CD14-positive monocyte (primary cell): ENCODE results near the gene GPC6. TPM values are rescaled to one million over a fixed set of nuclear protein-coding genes. Genes with fewer than 3 reads are reported as not detected.
"Not testable (repeated sequence)": the region's sequence is repeated elsewhere in the genome, so short reads cannot be mapped to it uniquely, and the experiment has no call there.

Experiments
- DNase-seq, 3 donors: peaks; one replicate each; pipeline ENCODE4 v3.0.0-alpha.2; 2011 to 2022
- H2AFZ ChIP-seq: 2 replicates; pipeline ENCODE4 v1.6.0; 2012; ENCODE audit warnings: mild to moderate bottlenecking, low read depth, low read length, inconsistent platforms; ENCODE audit not compliant: insufficient read depth, poor library complexity, severe bottlenecking
- H3K27ac ChIP-seq, 2 donors: 1 replicate in 1 of 2; 2 replicates in 1 of 2; pipeline ENCODE4 v1.5.1; 2012 to 2013; ENCODE audit warnings: low read length in 2 of 2, control low read depth in 1 of 2, inconsistent platforms in 1 of 2, low read depth in 1 of 2, mild to moderate bottlenecking in 1 of 2
- H3K27me3 ChIP-seq, 2 donors: one replicate each; pipeline versions ENCODE4 v1.6.0 to v1.6.1; 2011 to 2013; ENCODE audit warnings: low read length in 2 of 2; ENCODE audit not compliant: control insufficient read depth in 2 of 2, insufficient read depth in 2 of 2
- H3K36me3 ChIP-seq, 2 donors: replicated peaks in 1 of 2; 1 replicate in 1 of 2; 2 replicates in 1 of 2; pipeline versions ENCODE4 v1.5.1 to v1.6.1; 2012 to 2013; ENCODE audit warnings: low read length in 2 of 2, control low read depth in 1 of 2, inconsistent platforms in 1 of 2, mild to moderate bottlenecking in 1 of 2; ENCODE audit not compliant: insufficient read depth in 2 of 2, control insufficient read depth in 1 of 2
- H3K4me1 ChIP-seq, 2 donors: 1 replicate in 1 of 2; 2 replicates in 1 of 2; pipeline versions ENCODE4 v1.5.1 to v1.6.1; 2012 to 2013; ENCODE audit warnings: low read length in 2 of 2, control low read depth in 1 of 2, inconsistent platforms in 1 of 2, mild to moderate bottlenecking in 1 of 2, moderate library complexity in 1 of 2; ENCODE audit not compliant: insufficient read depth in 2 of 2, control insufficient read depth in 1 of 2
- H3K4me2 ChIP-seq: replicated peaks from 2 replicates; pipeline ENCODE3; 2012; ENCODE audit warnings: low read length, moderate library complexity, mild to moderate bottlenecking; ENCODE audit not compliant: poor library complexity, severe bottlenecking; ENCODE audit errors: extremely low read depth
- H3K4me3 ChIP-seq, 3 experiments: fragments of 200-600 bp in 1 of 3; sonication (generic) in 1 of 3; replicated peaks in 1 of 3; 1 replicate in 2 of 3; 2 replicates in 1 of 3; pipeline ENCODE4 v1.5.1; 2011 to 2013; ENCODE audit warnings: low read length in 3 of 3, mild to moderate bottlenecking in 3 of 3, control low read depth in 2 of 3, low read depth in 2 of 3, inconsistent platforms in 1 of 3, moderate library complexity in 1 of 3
- H3K79me2 ChIP-seq: 2 replicates; pipeline ENCODE4 v1.6.0; 2012; ENCODE audit warnings: mild to moderate bottlenecking, control low read depth, inconsistent platforms, low read length, moderate library complexity; ENCODE audit not compliant: insufficient read depth
- H3K9ac ChIP-seq: 2 replicates; pipeline ENCODE4 v1.6.0; 2017; ENCODE audit warnings: low read length, mild to moderate bottlenecking; ENCODE audit not compliant: insufficient read depth, poor library complexity, severe bottlenecking
- H3K9me3 ChIP-seq, 2 donors: replicated peaks in 1 of 2; 1 replicate in 1 of 2; 2 replicates in 1 of 2; pipeline versions ENCODE4 v1.5.1 to v1.6.1; 2012 to 2013; ENCODE audit warnings: low read length in 2 of 2, control low read depth in 1 of 2; ENCODE audit not compliant: control insufficient read depth in 1 of 2, insufficient read depth in 1 of 2
- H4K20me1 ChIP-seq: 2 replicates; pipeline ENCODE4 v1.6.0; 2012; ENCODE audit warnings: mild to moderate bottlenecking, low read length, control low read depth, moderate library complexity; ENCODE audit not compliant: insufficient read depth
- H3K27ac Mint-ChIP-seq, 7 donors: one replicate each; pipeline ENCODE4 v1.8.0; 2020; ENCODE audit warnings: mild to moderate bottlenecking in 7 of 7, mixed read lengths in 7 of 7, moderate library complexity in 6 of 7, inconsistent platforms in 2 of 7
- H3K27me3 Mint-ChIP-seq, 3 donors: one replicate each; pipeline ENCODE4 v1.8.0; 2021 to 2022; ENCODE audit warnings: low read depth in 3 of 3, mild to moderate bottlenecking in 3 of 3, mixed read lengths in 3 of 3, moderate library complexity in 3 of 3, inconsistent platforms in 1 of 3
- H3K36me3 Mint-ChIP-seq, 2 donors: one replicate each; pipeline ENCODE4 v1.8.0; 2020; ENCODE audit warnings: mixed read lengths in 2 of 2, inconsistent platforms in 1 of 2, mild to moderate bottlenecking in 1 of 2
- H3K4me1 Mint-ChIP-seq: one replicate; pipeline ENCODE4 v1.8.0; 2020; ENCODE audit warnings: mild to moderate bottlenecking, mixed read lengths
- H3K4me3 Mint-ChIP-seq, 2 donors: one replicate each; pipeline ENCODE4 v1.8.0; 2020; ENCODE audit warnings: mild to moderate bottlenecking in 2 of 2, mixed read lengths in 2 of 2, moderate library complexity in 1 of 2
- H3K9me3 Mint-ChIP-seq, 7 donors: one replicate each; pipeline ENCODE4 v1.8.0; 2020 to 2022; ENCODE audit warnings: mixed read lengths in 7 of 7, mild to moderate bottlenecking in 6 of 7, moderate library complexity in 6 of 7, inconsistent platforms in 2 of 7
- CTCF ChIP-seq: fragments of 200-600 bp; IDR thresholded peaks from one replicate; pipeline ENCODE4 v1.8.0; 2022; ENCODE audit warnings: antibody characterized with exemption, mild to moderate bottlenecking
- WGBS: methylation state at CpG from one replicate; pipeline ENCODE4 v1.1.5; 2013; ENCODE audit warnings: missing lambda C conversion rate; ENCODE audit not compliant: insufficient coverage; 5-methylcytosine and 5-hydroxymethylcytosine counted together
- intact Hi-C, 2 donors: fragments of 100-400 bp; cut with micrococcal nuclease; formaldehyde crosslinking; loops; one replicate each; pipeline versions ENCODE4 v1.15.0 to v1.15.1; 2023
- polyA plus RNA-seq, 3 donors: library from polyadenylated mRNA; depleted of rRNA in 1 of 3; unstranded in 2 of 3; stranded (reverse) in 1 of 3; fragments of 300-500 nt in 2 of 3; fragments of >200 nt in 1 of 3; fragmentation: Illumina TruSeq in 2 of 3; gene quantifications; 1 replicate in 2 of 3; 2 replicates in 1 of 3; pipeline ENCODE4 v1.2.3, GENCODE V29; 2012 to 2021

The GPC6 gene
- polyA plus RNA-seq, 3 donors: not detected

- Mint-ChIP-seq H3K27me3 (peaks cover 0 to 2% (median 1%) of the 10 kb centered on the region in 3 donors), H3K9me3 (peaks cover 0 to 3% (median 1%) of the 10 kb centered on the region in 7 donors), H3K36me3 (no peaks in the 10 kb centered on the region), H3K4me1 (no peaks in the 10 kb centered on the region), H3K4me3 (no peak overlapping the region), H3K27ac (no peak overlapping the region)
- no CpG with 5 or more reads among the region's 1 CpG for WGBS
- no peaks in the 10 kb centered on the region for H3K4me1 ChIP-seq
- H3K27ac ChIP-seq: no peak overlapping the region
- H3K9me3 ChIP-seq: no peaks in the 10 kb centered on the region
- no peak for DNase-seq
- H4K20me1 ChIP-seq: no peaks in the 10 kb centered on the region
- no peaks in the 10 kb centered on the region for H3K27me3 ChIP-seq
- no peak overlapping the region for H3K4me2 ChIP-seq
- H3K9ac ChIP-seq: no peak overlapping the region
- H3K36me3 ChIP-seq: no peaks in the 10 kb centered on the region
- no peak for TF ChIP-seq CTCF
- intact Hi-C loops: no loop called here
- no peaks in the 10 kb centered on the region for H3K79me2 ChIP-seq
- H3K4me3 ChIP-seq: no peak overlapping the region
- H2AFZ ChIP-seq: no peak overlapping the region
Measured at GRCh38 chr13:94301487-94301886, 1074.9 kb downstream of the GPC6 start.

DNA sequence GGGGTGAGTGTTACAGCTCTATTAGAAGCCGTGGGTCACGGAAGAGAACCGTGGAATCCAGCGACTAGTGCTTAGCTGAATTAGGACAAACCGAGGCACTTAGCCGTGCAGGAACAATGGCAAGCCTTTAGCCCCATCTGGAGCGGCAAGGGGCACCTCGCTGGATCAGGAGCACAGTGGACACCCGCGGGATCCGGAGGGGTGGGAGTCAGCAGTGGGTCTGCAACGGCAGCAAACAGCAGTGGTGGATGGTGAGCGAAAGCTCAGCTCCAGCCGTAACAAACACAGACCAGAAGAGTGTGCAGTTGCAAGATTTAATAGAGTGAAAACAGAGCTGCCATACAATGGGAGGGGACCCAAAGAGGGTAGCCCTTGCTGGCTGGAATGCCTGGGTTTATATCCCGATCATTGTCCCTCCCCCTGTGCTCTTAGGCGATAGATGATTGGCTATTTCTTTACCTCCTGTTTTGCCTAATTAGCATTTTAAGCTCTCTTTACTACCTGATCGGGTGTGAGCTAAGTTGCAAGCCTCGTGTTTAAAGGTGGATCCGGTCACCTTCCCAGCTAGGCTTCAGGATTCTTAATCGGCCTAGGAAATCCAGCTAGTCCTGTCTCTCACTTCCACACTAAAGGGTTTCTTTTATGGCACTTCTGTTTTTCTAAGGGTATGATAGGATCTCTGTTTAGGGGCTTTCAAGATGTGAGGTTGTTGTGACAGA, 1076.4 kb downstream of the GPC6 start:
- H2AFZ ChIP-seq, H3K4me3 Mint-ChIP-seq, H3K9me3 Mint-ChIP-seq, H3K4me1 Mint-ChIP-seq, H3K27ac ChIP-seq, H3K9ac ChIP-seq, H3K4me1 ChIP-seq, H3K9me3 ChIP-seq, H3K4me3 ChIP-seq, H3K27me3 ChIP-seq, H3K36me3 Mint-ChIP-seq, H3K27ac Mint-ChIP-seq, H4K20me1 ChIP-seq, H3K27me3 Mint-ChIP-seq, intact Hi-C loops, H3K79me2 ChIP-seq, DNase-seq, H3K36me3 ChIP-seq, H3K4me2 ChIP-seq: not testable (repeated sequence)
- 96% methylated on average over 17 of the region's 20 CpGs for WGBS
